ENCODE results near the gene NCKAP1. TPM values are rescaled to one million over a fixed set of nuclear protein-coding genes. Genes with fewer than 3 reads are reported as not detected.
A peak's percentile ranks its signal among the peaks of the same experiment; 100 is the strongest.

Gene NCKAP1
- total RNA-seq, 1 donor from 2014 or later, result 55.7 TPM

GRCh38 chr2:182907081-182907830 is 131.0 kb downstream of the NCKAP1 start:
- DNase-seq (ENCODE audit: low spot score in 2 of 2), result no peak
- Histone ChIP-seq H3K27ac (peak overlapping the region; percentile 6 to 45), H3K27me3 (no peaks in the 10 kb centered on the region), H3K9me3 (no peaks in the 10 kb centered on the region), H3K4me1 (peaks cover 0 to 13% of the 10 kb centered on the region in 2 donors), H3K4me3 (no peak overlapping the region), H3K36me3 (peaks cover 4 to 16% of the 10 kb centered on the region in 2 donors)
- intact Hi-C loops (cut with DNase I), result no loop called here
- no peak for TF ChIP-seq CTCF (IDR thresholded peaks at IDR 0.05)

- no peak for TF ChIP-seq CTCF (IDR thresholded peaks at IDR 0.05)
- H3K4me1 ChIP-seq, result peaks cover 0 to 13% of the 10 kb centered on the region in 2 donors
- H3K27me3 ChIP-seq, result no peaks in the 10 kb centered on the region
- H3K4me3 ChIP-seq, result no peak overlapping the region
- H3K27ac ChIP-seq, result peak overlapping the region in 1 of 2 donors; percentile 45
- no peaks in the 10 kb centered on the region for H3K9me3 ChIP-seq
- peaks cover 4 to 16% of the 10 kb centered on the region in 2 donors for H3K36me3 ChIP-seq
- intact Hi-C loops (cut with DNase I), result no loop called here
- DNase-seq (ENCODE audit: low spot score in 2 of 2), result no peak
Measured at GRCh38 chr2:182906454-182906853, 131.8 kb downstream of the NCKAP1 start.

- Histone ChIP-seq H3K27ac (peak overlapping the region; percentile 1 to 40), H3K4me3 (no peak overlapping the region), H3K36me3 (peaks cover 0 to 6% of the 10 kb centered on the region in 2 donors), H3K4me1 (peaks cover 0 to 13% of the 10 kb centered on the region in 2 donors), H3K27me3 (no peaks in the 10 kb centered on the region), H3K9me3 (no peaks in the 10 kb centered on the region)
- TF ChIP-seq CTCF (IDR thresholded peaks at IDR 0.05), result no peak
- no peak for DNase-seq (ENCODE audit: low spot score in 2 of 2)
- intact Hi-C loops (cut with DNase I), result loop anchor here (5.0 kb wide), 1 partner anchor 38 kb away; the partner anchor contains the start of gene FRZB
Measured at GRCh38 chr2:182904844-182905243, 133.4 kb downstream of the NCKAP1 start.

GRCh38 chr2:182903566-182903965 is 134.7 kb downstream of the NCKAP1 start:
- H3K9me3 ChIP-seq, result no peaks in the 10 kb centered on the region
- no peaks in the 10 kb centered on the region for H3K36me3 ChIP-seq
- no peaks in the 10 kb centered on the region for H3K27me3 ChIP-seq
- no peak for TF ChIP-seq CTCF (IDR thresholded peaks at IDR 0.05)
- peaks cover 0 to 13% of the 10 kb centered on the region in 2 donors for H3K4me1 ChIP-seq
- no peak overlapping the region for H3K4me3 ChIP-seq
- peak overlapping the region; percentile 47 to 64 for H3K27ac ChIP-seq
- intact Hi-C loops (cut with DNase I), result loop anchor here (5.0 kb wide), 1 partner anchor 36 kb away; the partner anchor contains the start of gene FRZB
- DNase-seq (ENCODE audit: low spot score in 2 of 2), result no peak

- intact Hi-C loops (cut with DNase I), result loop anchor here (5.0 kb wide), 1 partner anchor 34 kb away; the partner anchor contains the start of gene FRZB
- Histone ChIP-seq H3K4me3 (no peak overlapping the region), H3K9me3 (no peaks in the 10 kb centered on the region), H3K27me3 (no peaks in the 10 kb centered on the region), H3K4me1 (peaks cover 0 to 11% of the 10 kb centered on the region in 2 donors), H3K27ac (no peak overlapping the region), H3K36me3 (no peaks in the 10 kb centered on the region)
- DNase-seq (ENCODE audit: low spot score in 2 of 2), result no peak
- TF ChIP-seq CTCF (IDR thresholded peaks at IDR 0.05), result no peak
Measured at GRCh38 chr2:182901748-182902147, 136.5 kb downstream of the NCKAP1 start.
